ENCODE results near the gene C9orf85.

- TF ChIP-seq, protein P1, sequence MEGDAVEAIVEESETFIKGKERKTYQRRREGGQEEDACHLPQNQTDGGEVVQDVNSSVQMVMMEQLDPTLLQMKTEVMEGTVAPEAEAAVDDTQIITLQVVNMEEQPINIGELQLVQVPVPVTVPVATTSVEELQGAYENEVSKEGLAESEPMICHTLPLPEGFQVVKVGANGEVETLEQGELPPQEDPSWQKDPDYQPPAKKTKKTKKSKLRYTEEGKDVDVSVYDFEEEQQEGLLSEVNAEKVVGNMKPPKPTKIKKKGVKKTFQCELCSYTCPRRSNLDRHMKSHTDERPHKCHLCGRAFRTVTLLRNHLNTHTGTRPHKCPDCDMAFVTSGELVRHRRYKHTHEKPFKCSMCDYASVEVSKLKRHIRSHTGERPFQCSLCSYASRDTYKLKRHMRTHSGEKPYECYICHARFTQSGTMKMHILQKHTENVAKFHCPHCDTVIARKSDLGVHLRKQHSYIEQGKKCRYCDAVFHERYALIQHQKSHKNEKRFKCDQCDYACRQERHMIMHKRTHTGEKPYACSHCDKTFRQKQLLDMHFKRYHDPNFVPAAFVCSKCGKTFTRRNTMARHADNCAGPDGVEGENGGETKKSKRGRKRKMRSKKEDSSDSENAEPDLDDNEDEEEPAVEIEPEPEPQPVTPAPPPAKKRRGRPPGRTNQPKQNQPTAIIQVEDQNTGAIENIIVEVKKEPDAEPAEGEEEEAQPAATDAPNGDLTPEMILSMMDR (IDR thresholded peaks at IDR 0.05): no peak
- TF ChIP-seq POLR2A (IDR thresholded peaks at IDR 0.05): no peak
Observed at GRCh38 chr9:71910650-71911060, 784 bp upstream of the C9orf85 start.

Data from testis (tissue), 2 donors.